Middle frontal gyrus (tissue), 1 donor: ENCODE measurements around the gene VIPR1.

ENCODE experiments used
- DNase-seq: peaks from one replicate; pipeline ENCODE4 v3.0.0-alpha.2; 2015; ENCODE audit warnings: low spot score; ENCODE audit errors: extremely low spot score

VIPR1 gene

GRCh38 chr3:42502429-42503250, at the start of gene VIPR1:
TSS of gene VIPR1 (plus strand) at chr3:42502643. CDS start at chr3:42502736, 93 bp downstream.
- peak; percentile 52 for DNase-seq

GRCh38 chr3:42456211-42456610, 46.2 kb upstream of the VIPR1 start:
- no peak for DNase-seq

- no peak for DNase-seq
These were observed 43.3 kb upstream of the VIPR1 start for GRCh38 chr3:42459151-42459550.

- DNase-seq, result no peak
These were observed 40.7 kb upstream of the VIPR1 start for GRCh38 chr3:42461762-42462161.

- no peak for DNase-seq
These were observed 39.4 kb upstream of the VIPR1 start for GRCh38 chr3:42463093-42463492.

GRCh38 chr3:42468111-42468510, 34.3 kb upstream of the VIPR1 start:
- DNase-seq, result no peak

- no peak for DNase-seq
These were observed 29.9 kb upstream of the VIPR1 start for GRCh38 chr3:42472555-42472954.

- no peak for DNase-seq
These were observed 29.1 kb upstream of the VIPR1 start for GRCh38 chr3:42473083-42473932.

GRCh38 chr3:42476225-42477125, 26.0 kb upstream of the VIPR1 start:
- DNase-seq, result no peak

GRCh38 chr3:42477696-42478095, 24.7 kb upstream of the VIPR1 start:
- no peak for DNase-seq

- DNase-seq, result no peak
These were observed 23.6 kb upstream of the VIPR1 start for GRCh38 chr3:42478830-42479229.

GRCh38 chr3:42486814-42487565, 15.5 kb upstream of the VIPR1 start:
- no peak for DNase-seq

GRCh38 chr3:42488687-42489086, 13.8 kb upstream of the VIPR1 start:
- no peak for DNase-seq

- DNase-seq, result no peak
These were observed 13.1 kb upstream of the VIPR1 start for GRCh38 chr3:42489116-42489936.

- no peak for DNase-seq
These were observed 12.6 kb upstream of the VIPR1 start for GRCh38 chr3:42489937-42490227.

- no peak for DNase-seq
These were observed 12.2 kb upstream of the VIPR1 start for GRCh38 chr3:42490243-42490642.

- no peak for DNase-seq
These were observed 10.4 kb upstream of the VIPR1 start for GRCh38 chr3:42491881-42492507.

- peak; percentile 65 for DNase-seq
These were observed 9.8 kb upstream of the VIPR1 start for GRCh38 chr3:42492508-42493080.

- no peak for DNase-seq
These were observed 9.2 kb upstream of the VIPR1 start for GRCh38 chr3:42493126-42493797.
